Activated effector memory CD4-positive, alpha-beta T cell treated with anti-CD3 and anti-CD28 coated beads, Interleukin-2, amount 50 U/mL, for 16 hours (primary cell): ENCODE measurements around the gene LGSN.
"Not testable (repeated sequence)": the region's sequence is repeated elsewhere in the genome, so short reads cannot be mapped to it uniquely, and the experiment has no call there.

Experiments used
- DNase-seq: peaks from one replicate; pipeline ENCODE4 v3.0.0-alpha.2; 2020

The LGSN gene

DNA sequence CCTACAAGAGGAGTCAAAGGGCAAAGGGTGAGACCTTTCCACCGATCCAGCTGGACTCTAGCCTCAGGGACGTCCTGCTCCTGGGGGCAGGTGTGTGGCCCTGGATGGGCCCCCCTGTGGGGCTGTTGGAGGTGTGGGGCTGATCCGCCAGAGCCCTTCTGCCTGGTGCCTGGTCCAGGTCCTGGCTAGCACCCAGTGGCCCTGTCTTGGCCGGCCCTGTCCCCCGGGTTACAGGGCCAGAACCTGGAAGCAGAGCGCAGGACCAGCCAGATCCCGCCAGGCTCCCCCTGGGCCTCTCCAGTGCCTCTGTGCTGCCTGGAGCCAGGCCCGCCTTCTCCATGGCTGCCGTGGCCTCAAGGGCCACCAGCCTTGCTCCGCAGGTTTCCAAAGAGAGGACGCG is 89.3 kb downstream of the LGSN start:
- not testable (repeated sequence) for DNase-seq

DNA sequence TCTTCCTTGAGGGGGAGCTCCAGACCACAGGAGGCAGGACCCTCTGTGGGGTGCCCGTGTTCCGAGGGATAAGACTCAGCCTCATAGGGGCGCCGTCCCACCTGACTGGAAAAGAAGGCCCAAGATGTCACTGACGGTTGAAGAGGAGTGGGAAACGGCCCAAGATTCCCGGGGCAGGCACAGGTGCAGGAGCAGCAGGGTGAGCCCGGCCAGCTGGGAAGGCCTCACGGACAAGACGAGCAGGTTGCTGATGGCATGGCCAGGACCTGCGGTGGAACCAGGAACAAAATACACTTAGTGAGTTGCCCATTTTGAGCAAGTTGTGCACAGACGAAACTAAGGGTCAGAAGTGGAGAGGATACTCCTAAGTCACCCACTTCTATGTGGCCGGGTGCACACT is 89.8 kb downstream of the LGSN start:
- DNase-seq, result not testable (repeated sequence)

DNA sequence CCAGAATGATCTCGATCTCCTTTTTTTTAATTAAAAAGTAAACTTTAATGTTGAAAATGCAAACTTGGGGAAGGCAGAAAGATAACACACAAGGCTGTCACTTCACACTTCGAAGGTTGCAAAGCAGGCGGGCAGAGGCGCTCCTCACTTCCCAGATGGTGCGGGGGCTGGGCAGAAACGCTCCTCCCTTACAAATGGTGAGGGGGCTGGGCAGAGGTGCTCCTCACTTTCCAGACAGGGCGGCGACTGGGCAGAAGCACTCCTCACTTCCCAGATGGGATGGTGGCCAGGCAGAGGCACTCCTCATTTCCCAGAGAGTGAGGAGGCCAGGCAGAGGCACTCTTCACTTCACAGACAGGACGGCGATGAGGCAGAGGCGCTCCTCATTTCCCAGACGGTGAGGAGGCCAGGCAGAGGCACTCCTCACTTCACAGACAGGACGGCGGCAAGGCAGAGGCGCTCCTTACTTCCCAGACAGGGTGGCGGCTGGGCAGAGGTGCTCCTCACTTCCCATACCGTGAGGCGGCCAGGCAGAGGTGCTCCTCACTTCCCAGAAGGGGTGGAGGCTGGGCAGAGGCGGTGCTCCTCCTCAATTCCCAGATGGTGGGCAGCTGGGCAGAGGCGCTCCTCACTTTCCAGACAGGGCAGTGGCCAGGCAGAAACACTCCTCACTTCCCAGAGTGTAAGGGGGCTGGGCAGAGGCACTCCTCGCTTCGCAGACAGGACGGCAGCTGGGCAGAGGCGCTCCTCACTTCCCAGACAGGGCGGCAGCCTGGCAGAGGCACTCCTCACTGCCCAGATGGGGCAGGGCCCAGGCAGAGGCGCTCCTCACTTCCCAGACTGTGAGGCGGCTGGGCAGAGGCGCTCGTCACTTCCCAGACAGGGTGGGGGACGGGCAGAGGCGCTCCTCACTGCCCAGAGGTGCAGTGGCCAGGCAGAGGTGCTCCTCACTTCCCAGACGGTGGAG is 91.6 kb downstream of the LGSN start:
- DNase-seq, result not testable (repeated sequence)

DNA sequence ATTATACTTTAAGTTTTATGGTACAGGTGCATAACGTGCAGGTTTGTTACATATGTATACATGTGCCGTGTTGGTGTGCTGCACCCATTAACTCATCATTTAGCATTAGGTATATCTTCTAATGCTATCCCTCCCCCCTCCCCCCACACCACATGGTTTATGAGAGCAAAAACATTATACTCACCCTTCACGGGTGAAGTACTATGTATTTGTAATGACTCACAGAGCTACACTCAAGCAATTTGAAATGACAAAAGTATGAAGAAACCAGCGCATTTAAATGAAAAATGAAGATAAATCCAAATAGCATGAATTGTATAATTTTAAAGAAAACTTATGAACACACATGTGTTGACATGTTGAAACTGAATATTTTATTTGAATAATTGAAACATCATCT is 93.8 kb downstream of the LGSN start:
- DNase-seq, result not testable (repeated sequence)
